AG09309 (cell line): ENCODE data around the gene RPUSD1.

Experiments used
- DNase-seq: peaks from one replicate; pipeline ENCODE4 v3.0.0-alpha.2; 2010; ENCODE audit warnings: low read depth
- H3K4me3 ChIP-seq: 2 replicates; pipeline ENCODE4 v1.5.1; 2011; ENCODE audit warnings: mild to moderate bottlenecking, low read depth, low read length, moderate library complexity; ENCODE audit not compliant: control insufficient read depth
- CTCF ChIP-seq: IDR thresholded peaks from 2 replicates; pipeline ENCODE4 v1.5.1; 2011; ENCODE audit warnings: mild to moderate bottlenecking, low read depth, low read length, inconsistent platforms; ENCODE audit not compliant: insufficient read depth, control insufficient read depth; ENCODE audit errors: missing control alignments

The RPUSD1 gene

GRCh38 chr16:803754-804080, 15.5 kb upstream of the RPUSD1 start:
- H3K4me3 ChIP-seq, result no peak overlapping the region
- no peak for TF ChIP-seq CTCF
- no peak for DNase-seq

GRCh38 chr16:802914-803753, 15.0 kb upstream of the RPUSD1 start:
- no peak for TF ChIP-seq CTCF
- no peak for DNase-seq

GRCh38 chr16:802461-802860, 14.3 kb upstream of the RPUSD1 start:
- DNase-seq, result no peak
- TF ChIP-seq CTCF, result no peak
- no peak overlapping the region for H3K4me3 ChIP-seq

More at GRCh38 chr16:802914-803753, 15.0 kb upstream of the RPUSD1 start:
- no peak overlapping the region for H3K4me3 ChIP-seq

- H3K4me3 ChIP-seq, result no peak overlapping the region
- no peak for DNase-seq
- no peak for TF ChIP-seq CTCF
Measured at GRCh38 chr16:801584-802363, 13.6 kb upstream of the RPUSD1 start.

- no peak for TF ChIP-seq CTCF
- no peak overlapping the region for H3K4me3 ChIP-seq
- no peak for DNase-seq
Measured at GRCh38 chr16:800834-801511, 12.8 kb upstream of the RPUSD1 start.

- no peak for DNase-seq
- no peak within 1 kb of the TSS for H3K4me3 ChIP-seq
- TF ChIP-seq CTCF, result no peak
Measured at GRCh38 chr16:799948-800833, 12.0 kb upstream of the RPUSD1 start, which contains the start of gene GNG13. Gene GNG13 (minus strand): TSS chr16:800734. CDS start chr16:799077, 1,657 bp downstream.
